Cerebellar cortex (tissue), 1 donor: Measurements from ENCODE around the gene KIAA0753.
A peak's percentile ranks its signal among the peaks of the same experiment; 100 is the strongest.

Experiments
- DNase-seq: peaks from one replicate; pipeline ENCODE4 v3.0.0-alpha.2; 2015; ENCODE audit warnings: low spot score

KIAA0753 gene

GRCh38 chr17:6641247-6641863 lies 844 bp upstream of the KIAA0753 start:
- DNase-seq: peak; percentile 53

DNA sequence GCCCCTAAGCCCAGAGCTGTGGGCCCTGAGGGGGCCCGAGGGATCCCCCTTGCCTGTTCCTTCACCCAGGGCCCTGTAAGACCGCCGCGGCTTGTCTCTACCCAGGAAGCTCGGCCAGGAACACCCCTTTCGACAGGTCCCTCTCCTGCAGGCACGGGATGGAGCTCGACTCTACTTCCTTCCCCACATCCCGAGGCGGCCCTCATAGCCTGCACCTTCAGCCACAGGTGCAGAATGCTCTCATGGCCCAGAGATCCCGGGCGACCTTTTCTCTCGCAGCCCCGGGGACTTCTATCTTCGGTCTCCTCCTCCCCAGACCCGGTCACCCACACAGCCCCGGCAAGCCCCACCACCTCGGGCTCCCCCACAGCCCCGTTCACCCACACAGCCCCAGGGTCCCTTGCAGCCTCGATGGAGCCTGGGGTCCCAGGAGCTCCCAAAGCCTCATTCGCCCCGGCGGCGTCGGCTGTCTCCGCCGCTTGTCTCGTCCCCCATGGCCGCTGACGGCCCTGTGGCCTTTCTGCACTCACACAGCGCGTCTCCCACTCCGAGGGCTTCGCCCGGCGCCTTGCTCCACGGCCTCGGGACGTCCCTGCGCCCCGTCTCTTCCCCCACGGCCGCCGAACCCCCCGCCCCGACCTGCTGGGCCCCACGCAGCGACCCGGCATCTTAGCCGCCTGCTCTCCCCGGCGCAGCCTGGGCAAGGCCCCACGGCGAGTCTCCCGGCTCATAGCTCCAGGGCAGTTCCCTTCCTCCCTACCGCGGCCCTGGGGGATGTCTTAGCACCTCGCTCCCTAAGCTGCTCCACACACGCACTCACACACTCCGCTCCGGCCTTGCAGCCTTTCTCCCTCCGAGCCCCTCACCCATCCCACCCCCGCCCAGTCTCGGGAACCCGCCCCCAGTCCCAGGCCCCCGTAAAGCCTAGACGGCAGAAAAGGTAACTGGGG lies 650 bp downstream of the KIAA0753 start:
- no peak for DNase-seq

- DNase-seq: no peak
Observed at GRCh38 chr17:6639014-6639585, 1.4 kb downstream of the KIAA0753 start.

DNA sequence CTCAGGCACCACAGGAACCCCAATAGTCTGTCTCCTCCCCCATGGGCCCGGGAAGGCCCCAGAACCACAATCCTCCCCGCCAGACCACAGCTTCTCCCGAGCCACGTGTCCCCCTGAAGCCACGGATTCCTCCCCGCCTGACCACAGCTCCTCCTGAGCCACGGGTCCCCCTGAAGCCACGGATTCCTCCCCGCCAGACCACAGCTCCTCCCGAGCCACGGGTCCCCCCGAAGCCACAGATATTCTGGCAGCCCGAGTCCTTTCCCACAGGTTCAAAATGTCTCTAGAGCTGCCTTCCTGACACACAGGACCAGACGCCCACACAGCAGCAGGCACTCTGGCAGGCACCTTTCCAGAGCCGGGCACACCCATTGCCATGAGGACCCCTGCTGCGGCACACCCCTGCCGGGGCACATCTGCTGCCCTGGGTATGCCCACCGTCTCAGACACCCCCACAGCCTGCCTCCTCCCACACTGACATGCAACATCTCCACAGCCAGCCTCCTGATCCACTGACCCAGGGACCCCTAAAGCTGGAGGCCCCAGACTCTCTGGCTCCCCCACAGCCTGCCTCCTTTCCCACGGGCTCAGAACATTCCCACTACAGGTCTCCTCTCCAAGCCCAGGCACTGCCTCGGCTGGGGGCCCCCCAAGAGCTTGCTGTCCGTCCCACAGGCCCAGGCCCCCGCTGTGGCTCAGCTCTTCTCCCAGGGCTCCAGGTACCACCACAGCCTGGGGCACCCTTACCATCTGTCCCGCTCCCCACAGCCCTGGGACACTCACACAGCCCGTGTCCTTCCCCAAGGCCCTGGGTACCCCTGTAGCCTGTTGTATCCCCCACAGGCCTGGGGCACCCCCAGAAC lies 2.2 kb downstream of the KIAA0753 start:
- no peak for DNase-seq

GRCh38 chr17:6637458-6637840 lies 3.1 kb downstream of the KIAA0753 start:
- no peak for DNase-seq

DNA sequence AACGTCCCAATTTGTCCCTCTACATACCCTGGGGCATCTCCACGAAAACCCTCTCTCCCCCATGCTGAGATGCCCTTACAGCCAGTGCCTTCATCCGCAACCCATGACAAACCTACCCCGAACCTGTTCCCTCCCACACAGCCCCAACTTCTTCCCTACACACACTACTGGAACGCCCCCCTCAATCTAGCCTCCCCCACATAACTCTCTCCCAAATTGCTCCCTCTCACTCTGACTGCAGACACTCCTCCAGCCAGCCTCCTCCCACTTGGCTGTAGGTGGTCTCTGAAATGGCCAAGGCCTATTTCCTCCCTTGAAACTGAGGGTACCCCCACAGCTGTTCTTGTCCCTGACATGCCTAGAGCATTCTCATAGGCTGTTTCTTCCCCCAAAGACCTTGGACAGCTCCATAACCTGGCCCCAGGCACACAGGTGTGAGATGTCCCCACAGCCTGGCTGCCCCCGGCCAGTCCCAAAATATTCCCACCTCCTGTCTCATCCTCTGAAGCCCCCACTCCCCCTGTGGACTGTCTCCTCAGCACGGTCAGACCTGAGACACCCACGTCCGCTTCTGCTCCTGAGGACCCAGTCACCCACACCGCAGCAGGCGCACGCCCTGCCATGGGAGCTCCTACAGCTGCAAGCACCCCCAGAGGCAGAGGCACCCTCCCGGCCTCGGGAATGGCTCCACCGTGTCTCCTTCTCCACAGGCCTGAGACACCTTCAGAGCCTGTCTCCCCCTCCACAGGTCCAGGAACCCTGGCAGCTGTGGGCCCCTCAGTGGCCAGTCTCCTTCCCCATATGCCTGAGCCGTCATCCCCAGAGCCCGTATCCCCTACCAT lies 3.7 kb downstream of the KIAA0753 start:
- DNase-seq: no peak

DNA sequence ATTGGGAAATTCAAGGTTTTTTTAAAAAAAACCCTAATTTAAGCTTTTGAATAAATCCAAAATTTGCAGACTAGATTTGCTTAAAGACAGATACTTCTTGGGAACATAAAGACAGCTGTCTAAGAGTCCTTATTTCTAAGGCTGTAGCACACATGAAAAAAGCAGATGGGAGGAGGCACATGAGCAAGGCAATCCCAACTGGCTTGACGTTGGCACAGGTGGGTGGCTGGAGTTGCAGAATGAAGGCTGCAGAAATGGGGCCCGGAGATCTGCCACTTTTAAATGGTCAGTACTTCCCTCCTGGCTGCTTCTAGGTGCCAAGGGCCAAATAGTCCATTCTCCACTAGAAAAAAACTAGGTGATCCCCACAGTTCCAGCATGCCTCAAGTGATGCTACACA lies 4.4 kb downstream of the KIAA0753 start:
- DNase-seq: no peak

DNA sequence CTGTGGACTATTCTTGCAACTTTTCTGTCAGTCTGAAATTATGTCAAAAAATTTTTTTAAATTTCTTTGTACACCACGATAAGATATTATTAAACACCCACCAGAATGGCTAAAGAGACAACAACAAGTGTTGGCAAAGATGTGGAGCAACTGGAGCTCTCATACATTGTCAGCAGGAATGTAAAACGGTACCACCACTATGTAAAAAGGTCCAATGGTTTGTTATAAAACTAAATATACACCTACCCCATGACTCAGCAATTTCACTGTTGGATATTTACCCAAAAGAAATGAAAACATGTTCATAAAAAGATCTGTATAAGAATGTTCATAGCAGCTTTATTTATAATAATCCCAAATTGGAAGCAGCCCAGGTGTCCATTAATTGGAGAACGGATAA lies 7.2 kb downstream of the KIAA0753 start:
- no peak for DNase-seq

DNA sequence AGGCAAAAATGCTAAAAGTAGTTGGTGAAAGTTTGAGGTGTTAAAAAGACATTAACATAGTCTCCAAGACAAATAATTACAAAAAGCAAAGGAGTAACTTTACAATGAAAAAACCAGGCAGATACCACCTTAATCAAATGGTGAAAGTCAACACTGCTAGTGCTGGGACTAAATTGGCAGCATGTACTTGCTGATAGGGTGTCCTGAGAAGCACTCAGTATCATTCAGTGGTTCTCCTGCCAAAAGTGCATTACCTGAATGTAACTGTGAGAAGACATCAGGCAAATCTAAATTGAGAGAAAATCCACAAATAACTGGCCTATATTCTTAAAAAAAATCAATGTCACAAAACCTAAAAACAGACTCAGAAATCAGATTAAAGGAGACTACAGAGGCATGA lies 8.0 kb downstream of the KIAA0753 start:
- DNase-seq: no peak

DNA sequence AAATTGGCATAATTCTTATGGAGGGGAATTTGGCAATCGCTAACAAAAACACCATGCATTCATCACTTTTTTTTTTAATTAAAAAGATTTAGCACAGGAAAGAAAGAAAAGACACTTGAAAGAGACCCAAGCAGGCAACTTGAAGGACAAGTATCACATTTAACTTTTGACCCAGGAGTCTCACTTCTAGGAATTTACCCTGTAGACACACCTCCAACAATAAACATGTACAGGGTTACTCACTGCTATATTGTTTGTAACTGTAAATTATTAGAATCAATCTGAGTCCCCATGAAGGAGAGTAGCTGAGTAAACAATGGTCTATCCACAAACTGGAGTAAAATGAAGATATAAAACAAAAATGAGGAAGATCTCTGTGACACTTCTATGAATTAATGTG lies 10.1 kb downstream of the KIAA0753 start:
- DNase-seq: no peak

- no peak for DNase-seq
Observed at GRCh38 chr17:6627019-6627418, 13.5 kb downstream of the KIAA0753 start.

DNA sequence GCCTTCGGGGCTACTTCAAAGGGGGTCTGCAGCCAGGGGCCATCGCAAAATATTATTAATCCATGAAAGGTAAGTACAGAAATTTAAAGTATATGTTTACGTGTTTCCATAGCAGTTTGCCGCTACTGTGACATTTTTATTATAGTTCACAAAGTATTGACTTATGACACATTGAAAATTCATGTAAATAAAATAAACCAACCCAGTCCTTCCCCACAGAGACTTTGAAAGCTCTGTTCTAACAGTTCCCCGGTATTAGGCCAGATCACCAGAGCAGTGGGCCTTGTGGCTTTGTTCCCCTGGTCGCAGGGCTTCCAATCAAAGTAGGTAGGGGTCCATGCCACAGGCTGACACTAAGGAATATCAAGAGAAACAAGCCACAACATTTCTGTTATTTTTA lies 13.9 kb downstream of the KIAA0753 start:
- no peak for DNase-seq

DNA sequence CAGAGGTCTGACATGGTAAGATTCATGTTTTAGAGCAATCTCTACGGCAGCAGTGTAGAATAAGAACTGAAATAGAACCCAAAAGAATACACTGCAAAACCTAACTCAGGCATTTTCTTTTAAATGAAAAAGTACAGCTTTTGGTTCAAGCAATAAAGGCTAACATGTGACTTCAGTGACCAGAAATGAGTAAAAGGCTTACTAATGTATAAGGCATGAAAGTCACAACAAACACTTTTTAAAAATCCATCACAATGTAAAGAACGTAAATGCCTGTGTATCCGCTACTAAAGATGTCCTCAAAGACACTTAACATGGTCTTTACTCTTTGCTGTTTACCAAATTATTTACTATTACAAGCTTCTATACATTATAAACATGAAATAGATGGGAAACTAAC lies 16.6 kb downstream of the KIAA0753 start:
- no peak for DNase-seq

GRCh38 chr17:6611231-6611630 lies 29.3 kb downstream of the KIAA0753 start:
- DNase-seq: no peak

- DNase-seq: no peak
Observed at GRCh38 chr17:6610011-6610410, 30.5 kb downstream of the KIAA0753 start.

DNA sequence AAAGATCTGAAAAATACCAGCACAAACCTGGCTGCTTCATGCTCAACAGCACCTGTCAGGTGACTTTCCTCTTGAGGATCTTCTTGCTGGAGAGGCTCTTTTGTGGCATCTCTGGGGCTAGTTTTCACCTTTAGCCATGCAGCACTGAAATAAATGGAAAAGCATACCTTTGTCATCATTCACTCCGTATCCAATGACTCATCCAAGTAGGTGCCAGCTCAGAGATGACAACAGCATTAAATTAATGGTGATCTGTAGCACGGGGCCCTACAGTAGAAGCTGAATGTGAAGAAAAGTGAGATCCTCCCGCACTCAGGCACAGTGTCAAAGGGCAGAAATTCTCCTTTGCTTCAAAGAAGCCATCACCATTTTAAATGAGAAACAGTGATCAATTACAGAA lies 32.2 kb downstream of the KIAA0753 start:
- DNase-seq: no peak

- DNase-seq: no peak
Observed at GRCh38 chr17:6605142-6605541, 35.4 kb downstream of the KIAA0753 start.

GRCh38 chr17:6603744-6604325 lies 36.7 kb downstream of the KIAA0753 start:
- DNase-seq: peak; percentile 5

GRCh38 chr17:6602141-6602540 lies 38.4 kb downstream of the KIAA0753 start:
- DNase-seq: no peak

- DNase-seq: no peak
Observed at GRCh38 chr17:6599364-6599763, 41.1 kb downstream of the KIAA0753 start.

GRCh38 chr17:6597727-6598126 lies 42.8 kb downstream of the KIAA0753 start:
- DNase-seq: no peak
